Uterus (tissue), 4 donors: Measurements from ENCODE around the gene GTPBP4. TPM values are rescaled to one million over a fixed set of nuclear protein-coding genes. Genes with fewer than 3 reads are reported as not detected.
"Not testable (repeated sequence)": the region's sequence is repeated elsewhere in the genome, so short reads cannot be mapped to it uniquely, and the experiment has no call there.

Experiments
- DNase-seq, 2 donors: peaks; one replicate each; pipeline ENCODE4 v3.0.0-alpha.2; 2019 to 2020
- H3K27ac ChIP-seq, 2 donors: fragments of 200-600 bp; sonication (generic); 1 replicate in 1 of 2; 2 replicates in 1 of 2; pipeline ENCODE4 v1.5.1; 2016 to 2018
- H3K27me3 ChIP-seq, 2 donors: fragments of 200-600 bp; sonication (generic); one replicate each; pipeline ENCODE4 v1.5.1; 2018 to 2019; ENCODE audit warnings: control low read depth in 1 of 2
- H3K36me3 ChIP-seq, 2 donors: fragments of 200-600 bp; sonication (generic); one replicate each; pipeline ENCODE4 v1.5.1; 2019; ENCODE audit warnings: control low read depth in 1 of 2
- H3K4me1 ChIP-seq, 2 donors: fragments of 200-600 bp; sonication (generic); one replicate each; pipeline ENCODE4 v1.5.1; 2018 to 2019; ENCODE audit warnings: control low read depth in 1 of 2
- H3K4me3 ChIP-seq, 2 donors: fragments of 200-600 bp; sonication (generic); 1 replicate in 1 of 2; 2 replicates in 1 of 2; pipeline ENCODE4 v1.5.1; 2018 to 2019; ENCODE audit warnings: mild to moderate bottlenecking in 1 of 2
- H3K9me3 ChIP-seq, 2 donors: fragments of 200-600 bp; sonication (generic); one replicate each; pipeline ENCODE4 v1.5.1; 2019; ENCODE audit warnings: control low read depth in 1 of 2
- CTCF ChIP-seq, 4 experiments: fragments of 200-600 bp in 2 of 4; fragments of 450-650 bp in 2 of 4; sonication (generic) in 2 of 4; IDR thresholded peaks; one replicate each; pipeline ENCODE4 v1.5.1; 2016 to 2019; ENCODE audit warnings: antibody characterized with exemption in 4 of 4, mild to moderate bottlenecking in 2 of 4, moderate library complexity in 1 of 4
- POLR2A ChIP-seq, 2 donors: fragments of 450-650 bp; IDR thresholded peaks; one replicate each; pipeline ENCODE4 v1.6.1; 2016; ENCODE audit warnings: antibody characterized with exemption in 2 of 2, mild to moderate bottlenecking in 1 of 2, moderate library complexity in 1 of 2
- intact Hi-C: fragments of 100-400 bp; cut with DNase I; formaldehyde crosslinking; loops from one replicate; pipeline ENCODE4 v1.15.1; 2023; ENCODE audit warnings: low total_unique reads
- total RNA-seq, 4 donors: library from RNA; depleted of rRNA in 3 of 4; stranded (reverse); fragments of >200 nt in 3 of 4; gene quantifications; one replicate each; pipeline versions ENCODE4 v1.1.0 to v1.2.4, GENCODE V29; 2014 to 2023
- donor health status: DM: yes; HTN: yes; CAD: no.

The GTPBP4 gene
- total RNA-seq, 4 donors from 2014 or later, result 10.5 to 49.0 (median 20.1) TPM

DNA sequence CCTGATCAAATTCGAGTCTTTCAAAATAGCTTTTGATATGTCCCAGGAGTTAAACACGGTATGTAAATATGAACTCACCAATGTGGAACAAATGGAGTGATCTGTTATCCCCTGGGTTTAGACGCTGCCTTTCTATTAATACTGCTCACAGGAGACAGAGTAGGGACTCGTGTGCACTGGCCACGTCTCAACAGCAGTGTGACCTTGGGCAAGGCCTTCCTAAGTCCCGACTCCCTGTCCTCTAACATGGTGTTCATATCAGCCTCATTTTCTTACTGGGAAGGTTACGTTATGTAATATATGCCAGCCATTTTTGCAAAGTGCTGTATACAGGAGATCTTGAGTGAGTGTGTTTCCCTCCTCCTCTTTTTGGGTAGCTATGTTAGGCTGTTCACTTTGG lies 69.8 kb downstream of the GTPBP4 start:
- intact Hi-C loops, result loop anchor here (10.0 kb wide), 1 partner anchor 73 kb away; the partner anchor contains the start of gene GTPBP4
- peaks cover 0 to 7% of the 10 kb centered on the region in 2 donors for H3K4me1 ChIP-seq
- TF ChIP-seq CTCF (IDR thresholded peaks at IDR 0.05) (no peak), POLR2A (IDR thresholded peaks at IDR 0.05) (no peak)
- no peak overlapping the region for H3K4me3 ChIP-seq
- H3K36me3 ChIP-seq, result no peaks in the 10 kb centered on the region
- H3K27ac ChIP-seq, result no peak overlapping the region
- H3K27me3 ChIP-seq, result no peaks in the 10 kb centered on the region
- no peak for DNase-seq
- H3K9me3 ChIP-seq, result no peaks in the 10 kb centered on the region

- TF ChIP-seq CTCF (IDR thresholded peaks at IDR 0.05) (no peak), POLR2A (IDR thresholded peaks at IDR 0.05) (no peak)
- H3K36me3 ChIP-seq, result no peaks in the 10 kb centered on the region
- H3K4me1 ChIP-seq, result peaks cover 0 to 7% of the 10 kb centered on the region in 2 donors
- no peaks in the 10 kb centered on the region for H3K27me3 ChIP-seq
- intact Hi-C loops, result loop anchor here (10.0 kb wide), 1 partner anchor 75 kb away; the partner anchor contains the start of gene GTPBP4
- H3K27ac ChIP-seq, result no peak overlapping the region
- no peaks in the 10 kb centered on the region for H3K9me3 ChIP-seq
- no peak for DNase-seq
- no peak overlapping the region for H3K4me3 ChIP-seq
Observed at GRCh38 chr10:1059902-1060301, 71.7 kb downstream of the GTPBP4 start.

GRCh38 chr10:1061930-1062774 lies 73.9 kb downstream of the GTPBP4 start:
- no peak for TF ChIP-seq CTCF (IDR thresholded peaks at IDR 0.05)
- no peak for TF ChIP-seq POLR2A (IDR thresholded peaks at IDR 0.05)
- H3K27ac ChIP-seq, result no peak overlapping the region
- H3K27me3 ChIP-seq, result no peaks in the 10 kb centered on the region
- peaks cover 0 to 6% of the 10 kb centered on the region in 2 donors for H3K4me1 ChIP-seq
- H3K9me3 ChIP-seq, result no peaks in the 10 kb centered on the region
- no peaks in the 10 kb centered on the region for H3K36me3 ChIP-seq
- H3K4me3 ChIP-seq, result no peak overlapping the region
- DNase-seq, result no peak
- intact Hi-C loops, result no loop called here

DNA sequence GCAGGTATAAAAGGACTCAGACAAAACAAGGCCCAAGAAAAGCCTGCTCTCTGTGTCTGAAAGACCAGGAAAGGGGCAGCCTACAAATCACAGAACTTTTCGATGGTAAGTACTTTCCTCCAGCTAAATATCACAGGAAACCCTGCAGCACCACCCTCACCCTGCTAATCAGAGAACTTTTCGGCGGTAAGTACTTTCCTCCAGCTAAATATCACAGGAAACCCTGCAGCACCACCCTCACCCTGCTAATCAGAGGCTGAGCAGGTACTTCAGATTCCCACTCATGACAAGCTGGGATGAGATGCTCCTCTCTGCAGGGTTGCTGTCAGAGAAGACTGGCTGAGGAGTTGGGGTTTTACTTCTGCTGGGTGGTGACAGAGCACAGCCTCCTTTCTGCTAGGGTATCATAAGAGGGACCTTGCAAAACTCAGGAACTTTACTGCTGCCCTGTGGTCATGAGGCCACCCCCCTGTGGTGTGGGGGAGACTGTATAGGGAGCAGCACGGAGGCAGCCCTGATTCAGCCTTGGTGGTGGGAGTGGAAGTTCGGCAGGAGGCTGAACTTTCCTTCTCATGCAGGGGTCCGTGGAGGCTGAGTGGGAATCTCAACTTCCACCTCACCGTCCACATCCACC lies 75.1 kb downstream of the GTPBP4 start:
- TF ChIP-seq CTCF (IDR thresholded peaks at IDR 0.05), result no peak
- TF ChIP-seq POLR2A (IDR thresholded peaks at IDR 0.05), result no peak
- no peaks in the 10 kb centered on the region for H3K4me1 ChIP-seq
- intact Hi-C loops, result no loop called here

GRCh38 chr10:1064964-1065247 lies 76.7 kb downstream of the GTPBP4 start:
- no peak overlapping the region for H3K4me3 ChIP-seq

More for the DNA sequence above, 75.1 kb downstream of the GTPBP4 start:
- H3K4me3 ChIP-seq, result no peak overlapping the region
- no peaks in the 10 kb centered on the region for H3K9me3 ChIP-seq
- H3K27me3 ChIP-seq, result no peaks in the 10 kb centered on the region
- H3K36me3 ChIP-seq, result no peaks in the 10 kb centered on the region
- no peak for DNase-seq
- no peak overlapping the region for H3K27ac ChIP-seq

DNA sequence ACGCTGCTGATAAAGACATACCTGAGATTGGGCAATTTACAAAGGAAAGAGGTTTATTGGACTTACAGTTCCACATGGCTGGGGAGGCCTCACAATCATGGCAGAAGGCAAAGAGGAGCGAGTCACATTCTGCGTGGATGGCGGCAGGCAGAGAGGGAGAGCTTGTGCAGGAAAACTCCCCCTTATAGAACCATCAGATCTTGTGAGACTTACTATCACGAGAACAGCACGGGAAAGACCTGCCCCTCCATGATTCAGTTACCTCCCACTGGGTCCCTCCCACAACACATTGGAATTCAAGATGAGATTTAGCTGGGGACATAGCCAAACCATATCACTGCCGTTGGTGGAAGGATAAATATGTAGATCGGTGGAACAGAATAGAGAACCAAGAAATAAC lies 78.5 kb downstream of the GTPBP4 start:
- H3K4me1 ChIP-seq, H3K4me3 ChIP-seq, H3K27ac ChIP-seq, H3K27me3 ChIP-seq, DNase-seq, intact Hi-C loops, H3K36me3 ChIP-seq, H3K9me3 ChIP-seq: not testable (repeated sequence)

More at GRCh38 chr10:1064964-1065247, 76.7 kb downstream of the GTPBP4 start:
- no peak for TF ChIP-seq POLR2A (IDR thresholded peaks at IDR 0.05)
- no peaks in the 10 kb centered on the region for H3K9me3 ChIP-seq
- intact Hi-C loops, result no loop called here
- no peak overlapping the region for H3K27ac ChIP-seq
- no peaks in the 10 kb centered on the region for H3K27me3 ChIP-seq
- H3K4me1 ChIP-seq, result no peaks in the 10 kb centered on the region
- no peak for DNase-seq
- H3K36me3 ChIP-seq, result no peaks in the 10 kb centered on the region
